Fibroblast of villous mesenchyme (primary cell): Measurements from ENCODE around the gene NTRK3. TPM values are rescaled to one million over a fixed set of nuclear protein-coding genes. Genes with fewer than 3 reads are reported as not detected.

Experiments
- DNase-seq: peaks from one replicate; pipeline ENCODE4 v3.0.0-alpha.2; 2010; ENCODE audit warnings: low read depth
- H3K4me3 ChIP-seq: 2 replicates; pipeline ENCODE4 v1.5.1; 2011; ENCODE audit warnings: low read depth, mild to moderate bottlenecking, low read length
- CTCF ChIP-seq: IDR thresholded peaks from 2 replicates; pipeline ENCODE4 v1.5.1; 2012; ENCODE audit warnings: low read depth, mild to moderate bottlenecking, low read length; ENCODE audit not compliant: insufficient read depth
- total RNA-seq: library from RNA; depleted of rRNA; stranded (reverse); fragments of >200 nt; gene quantifications from 2 replicates; pipeline ENCODE4 v1.2.3, GENCODE V29; 2012

NTRK3 gene
- total RNA-seq, 1 donor = not detected

GRCh38 chr15:87998630-87999029 is 257.9 kb downstream of the NTRK3 start:
- no peak for DNase-seq
- TF ChIP-seq CTCF = no peak
- H3K4me3 ChIP-seq = no peak overlapping the region

- H3K4me3 ChIP-seq = no peak overlapping the region
- no peak for TF ChIP-seq CTCF
- DNase-seq = no peak
Measured at GRCh38 chr15:87986776-87987175, 269.8 kb downstream of the NTRK3 start.

- H3K4me3 ChIP-seq = no peak overlapping the region
- no peak for TF ChIP-seq CTCF
- no peak for DNase-seq
Measured at GRCh38 chr15:87985451-87985850, 271.1 kb downstream of the NTRK3 start.

- no peak for TF ChIP-seq CTCF
- DNase-seq = no peak
- no peak overlapping the region for H3K4me3 ChIP-seq
Measured at GRCh38 chr15:87981969-87982368, 274.6 kb downstream of the NTRK3 start.

DNA sequence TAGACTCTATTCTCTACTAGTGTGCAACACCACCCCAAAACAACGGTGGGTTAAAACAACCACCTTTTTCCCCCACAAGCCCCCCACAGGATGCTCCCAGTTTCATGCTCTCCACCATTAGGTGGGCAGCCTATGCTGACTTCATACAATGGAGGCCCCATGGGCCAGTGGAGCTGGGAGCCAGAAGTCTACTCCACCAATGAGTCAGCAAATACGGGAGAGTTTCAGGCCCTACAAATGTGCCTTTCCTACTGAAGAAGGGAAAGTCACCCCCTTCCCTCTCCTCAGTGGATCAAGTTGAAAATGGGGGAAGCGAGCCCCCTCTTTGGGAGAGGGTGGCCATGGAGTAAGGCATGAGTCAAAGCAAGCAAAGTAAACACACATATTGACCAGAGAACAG is 278.6 kb downstream of the NTRK3 start:
- no peak for TF ChIP-seq CTCF
- DNase-seq = no peak
- H3K4me3 ChIP-seq = no peak overlapping the region

DNA sequence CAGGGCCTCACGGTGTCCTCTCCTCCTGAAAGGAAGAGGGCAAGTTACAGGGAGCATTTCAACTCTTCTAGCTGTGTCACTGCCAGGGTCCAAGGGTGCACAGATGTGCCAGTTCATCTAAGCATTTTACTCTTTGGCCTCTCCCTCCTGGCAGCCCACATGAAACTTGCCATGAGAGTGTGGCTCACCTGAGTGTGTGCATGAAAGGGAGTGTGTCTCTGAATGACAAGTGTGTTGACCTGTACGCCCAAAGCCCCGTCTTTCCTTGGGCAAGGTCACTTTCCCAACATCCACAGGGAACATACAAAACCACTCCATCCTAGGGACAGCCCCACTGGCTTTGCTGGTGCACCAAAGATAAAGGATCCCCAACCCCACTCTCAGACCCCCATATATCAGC is 280.0 kb downstream of the NTRK3 start:
- no peak overlapping the region for H3K4me3 ChIP-seq
- no peak for DNase-seq
- TF ChIP-seq CTCF = no peak

DNA sequence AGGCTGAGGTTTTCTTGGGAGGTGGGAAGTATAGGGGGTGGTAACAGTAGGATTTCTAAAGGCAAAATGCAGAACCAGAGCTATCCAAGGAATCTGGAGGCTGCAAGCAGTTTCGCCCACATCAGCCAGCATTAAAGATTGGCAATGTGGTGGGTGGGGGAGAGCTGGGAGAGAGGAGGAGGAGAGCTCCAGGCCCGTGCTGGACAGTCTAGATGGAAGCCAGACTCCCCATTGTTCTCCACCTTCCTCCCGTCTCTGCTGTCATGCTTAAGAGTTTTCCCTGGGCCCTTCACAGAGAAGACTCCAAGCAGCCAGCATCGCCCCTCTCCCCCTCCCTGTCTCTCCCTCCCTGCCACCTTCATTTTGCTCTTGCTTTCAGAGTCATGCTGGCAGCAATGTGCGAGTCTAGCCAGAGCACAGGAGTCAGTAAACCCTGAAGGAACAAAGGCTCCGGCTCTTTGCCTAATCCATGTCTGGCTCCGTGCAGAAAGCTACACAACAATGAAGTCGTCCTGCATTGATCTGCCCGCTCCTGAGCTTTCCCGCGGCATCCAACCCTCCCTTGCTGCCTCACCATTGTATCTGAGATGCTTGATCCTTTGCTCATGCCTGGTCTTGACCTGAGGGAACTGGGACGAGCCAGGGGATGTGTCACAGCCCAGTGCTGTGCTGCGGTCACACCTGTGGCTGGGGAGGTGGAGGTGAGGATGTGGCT is 282.9 kb downstream of the NTRK3 start:
- TF ChIP-seq CTCF = no peak
- no peak overlapping the region for H3K4me3 ChIP-seq
- DNase-seq = no peak
